Stimulated activated naive CD4-positive, alpha-beta T cell (primary cell): ENCODE data around the gene CCDC50.

ENCODE experiments used
- DNase-seq, 6 experiments: peaks; one replicate each; lab custom pipeline; 2025; lab: John Stamatoyannopoulos, UW

CCDC50 gene

DNA sequence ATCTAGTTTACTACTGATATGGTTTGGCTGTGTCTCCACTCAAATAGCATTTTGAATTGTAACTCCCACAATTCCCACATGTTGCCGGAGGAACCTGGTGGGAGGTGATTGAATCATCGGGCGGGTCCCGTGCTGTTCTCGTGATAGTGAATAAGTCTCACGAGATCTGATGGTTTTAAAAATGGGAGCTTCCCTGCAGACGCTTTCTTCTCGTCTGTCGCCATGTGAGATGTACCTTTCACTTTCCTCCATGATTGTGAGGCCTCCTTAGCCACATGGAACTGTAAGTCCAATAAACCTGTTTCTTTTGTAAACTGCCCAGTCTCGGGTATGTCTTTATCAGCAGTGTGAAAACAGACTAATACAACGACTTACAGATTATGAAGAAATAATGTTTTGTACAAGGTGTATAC is 96.1 kb downstream of the CCDC50 start:
- no peak for DNase-seq

DNA sequence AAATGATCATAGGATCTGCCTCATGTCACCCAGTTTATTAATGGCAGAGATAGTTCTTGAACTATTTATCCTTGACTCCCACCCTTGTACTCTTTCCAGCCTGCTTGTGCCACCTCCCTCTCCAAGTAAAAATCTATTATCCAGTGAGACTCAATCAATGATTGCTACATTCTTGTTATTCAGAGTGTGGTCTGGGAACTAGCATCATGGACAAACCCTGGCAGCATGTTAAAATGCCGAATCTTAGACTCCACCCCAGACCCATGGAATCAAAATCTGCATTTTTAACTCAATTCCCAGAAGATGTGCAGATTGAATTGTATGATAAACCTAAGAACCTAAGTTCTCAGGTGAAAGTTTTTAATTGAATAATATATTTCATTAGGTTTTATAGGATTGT is 97.1 kb downstream of the CCDC50 start:
- DNase-seq: no peak

DNA sequence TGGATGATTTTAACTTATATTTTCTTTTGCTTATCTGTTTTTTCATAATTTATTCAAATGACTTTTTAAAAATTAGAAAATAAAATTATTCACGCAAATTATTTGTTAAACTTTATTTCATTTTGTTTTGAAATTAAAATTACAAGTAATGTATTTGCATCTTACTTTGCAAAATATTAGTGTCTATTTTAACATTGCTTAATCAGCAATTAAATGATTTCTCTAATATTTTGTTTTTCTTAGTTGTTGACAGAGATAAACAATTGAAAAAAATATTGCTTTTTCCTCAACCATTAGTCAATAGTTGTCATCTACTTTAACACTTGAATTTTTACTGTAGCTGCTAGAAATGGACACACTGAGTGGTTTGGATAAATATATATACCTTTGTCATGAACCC is 99.0 kb downstream of the CCDC50 start:
- no peak for DNase-seq

- no peak for DNase-seq
Observed at GRCh38 chr3:191430103-191430502, 100.9 kb downstream of the CCDC50 start.

GRCh38 chr3:191431160-191431822 is 102.1 kb downstream of the CCDC50 start:
- no peak for DNase-seq

- DNase-seq: no peak
Observed at GRCh38 chr3:191432162-191432561, 103.0 kb downstream of the CCDC50 start.

DNA sequence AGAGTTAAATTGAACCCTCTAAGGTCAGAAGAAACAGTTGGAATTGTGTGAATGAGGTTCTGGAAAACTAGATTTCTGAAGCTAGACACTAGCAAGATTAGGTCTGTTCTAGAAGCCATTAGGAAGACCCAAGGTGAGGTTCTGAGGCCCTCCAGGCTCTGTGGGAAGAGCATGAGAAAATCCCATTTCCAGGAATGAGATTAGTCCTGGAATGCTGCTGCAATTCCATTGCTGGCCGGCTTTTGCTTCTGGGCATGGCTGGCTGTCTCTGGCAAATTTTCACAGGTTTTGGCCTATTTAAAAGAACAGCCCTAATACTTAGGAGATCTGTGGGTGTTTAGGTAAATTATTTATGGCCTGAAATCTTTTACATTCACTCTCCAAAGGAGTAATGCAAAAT is 104.8 kb downstream of the CCDC50 start:
- no peak for DNase-seq

GRCh38 chr3:191435981-191436380 is 106.8 kb downstream of the CCDC50 start:
- no peak for DNase-seq

- DNase-seq: no peak
Observed at GRCh38 chr3:191438150-191438814, 109.1 kb downstream of the CCDC50 start.

DNA sequence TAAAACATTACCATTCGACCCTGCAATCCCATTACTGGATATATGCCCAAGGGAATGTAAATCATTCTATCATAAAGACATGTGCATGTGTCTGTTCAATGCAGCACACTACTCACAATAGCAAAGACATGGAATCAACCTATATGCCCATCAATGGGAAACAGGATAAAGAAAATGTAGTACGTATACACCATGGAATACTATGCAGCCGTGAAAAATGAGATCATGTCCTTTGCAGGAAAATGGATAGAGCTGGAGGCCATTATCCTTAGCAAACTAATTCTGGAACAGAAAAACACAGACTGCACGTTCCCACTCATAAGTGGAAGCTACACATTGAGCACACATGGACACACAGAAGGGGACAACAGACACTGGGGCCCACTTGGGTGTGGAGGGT is 111.3 kb downstream of the CCDC50 start:
- no peak for DNase-seq

DNA sequence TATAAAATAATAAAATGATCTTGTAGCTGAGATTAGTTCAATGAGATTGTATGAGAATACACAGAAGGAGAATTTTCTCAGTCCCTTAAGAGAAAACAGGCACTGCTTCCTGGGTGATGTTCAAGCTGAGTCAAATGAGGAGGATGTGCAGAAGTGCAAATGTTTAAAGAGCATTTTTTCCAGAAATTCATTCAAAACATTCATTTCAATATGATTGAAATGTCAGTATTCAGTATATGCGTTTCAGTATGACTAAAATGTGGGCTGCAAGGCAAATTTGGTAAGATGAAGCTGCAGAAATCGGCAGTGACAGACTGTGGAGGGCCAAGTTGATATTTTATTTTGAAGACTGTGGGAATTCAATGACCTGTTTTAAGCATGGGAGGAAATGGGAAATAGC is 112.5 kb downstream of the CCDC50 start:
- DNase-seq: no peak

DNA sequence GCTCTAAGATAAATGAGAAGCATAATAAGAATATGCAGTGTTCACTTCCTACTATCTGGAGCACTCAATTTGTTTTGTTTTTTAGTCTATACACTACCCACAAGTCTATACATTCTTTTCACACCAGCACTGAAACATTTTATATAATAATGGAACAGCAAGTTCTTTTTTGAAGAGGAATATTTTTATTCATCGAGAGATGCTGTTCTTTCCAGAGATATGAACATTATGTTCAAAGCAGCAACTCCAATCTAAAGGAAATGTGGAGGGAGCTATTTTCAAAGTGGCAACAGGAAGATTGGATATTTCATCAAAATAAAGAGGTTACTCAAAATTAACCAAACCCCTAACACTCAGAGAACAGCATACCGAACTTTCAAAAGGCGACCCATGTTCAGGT is 115.4 kb downstream of the CCDC50 start:
- DNase-seq: no peak
